Cardiac fibroblast (primary cell): ENCODE measurements around the gene HSF2BP.

Source experiments
- DNase-seq, 2 donors: peaks; one replicate each; pipeline versions ENCODE4 v3.0.0 to v3.0.0-alpha.2; 2010; ENCODE audit warnings: low read depth in 2 of 2
- H3K4me3 ChIP-seq, 2 donors: replicated peaks in 1 of 2; 1 replicate in 1 of 2; 2 replicates in 1 of 2; pipeline ENCODE4 v1.5.1; 2011; ENCODE audit warnings: low read depth in 2 of 2, low read length in 2 of 2, mild to moderate bottlenecking in 2 of 2, moderate library complexity in 1 of 2
- TF ChIP-seq, protein P1 (sequence below): IDR thresholded peaks from one replicate; pipeline ENCODE4 v1.5.1; 2011; ENCODE audit warnings: low read depth, mild to moderate bottlenecking, low read length, inconsistent platforms

HSF2BP gene

GRCh38 chr21:43603641-43604504 lies 55.4 kb downstream of the HSF2BP start:
- H3K4me3 ChIP-seq: no peak overlapping the region
- peak; percentile 51 to 77 for DNase-seq
- TF ChIP-seq, protein P1, sequence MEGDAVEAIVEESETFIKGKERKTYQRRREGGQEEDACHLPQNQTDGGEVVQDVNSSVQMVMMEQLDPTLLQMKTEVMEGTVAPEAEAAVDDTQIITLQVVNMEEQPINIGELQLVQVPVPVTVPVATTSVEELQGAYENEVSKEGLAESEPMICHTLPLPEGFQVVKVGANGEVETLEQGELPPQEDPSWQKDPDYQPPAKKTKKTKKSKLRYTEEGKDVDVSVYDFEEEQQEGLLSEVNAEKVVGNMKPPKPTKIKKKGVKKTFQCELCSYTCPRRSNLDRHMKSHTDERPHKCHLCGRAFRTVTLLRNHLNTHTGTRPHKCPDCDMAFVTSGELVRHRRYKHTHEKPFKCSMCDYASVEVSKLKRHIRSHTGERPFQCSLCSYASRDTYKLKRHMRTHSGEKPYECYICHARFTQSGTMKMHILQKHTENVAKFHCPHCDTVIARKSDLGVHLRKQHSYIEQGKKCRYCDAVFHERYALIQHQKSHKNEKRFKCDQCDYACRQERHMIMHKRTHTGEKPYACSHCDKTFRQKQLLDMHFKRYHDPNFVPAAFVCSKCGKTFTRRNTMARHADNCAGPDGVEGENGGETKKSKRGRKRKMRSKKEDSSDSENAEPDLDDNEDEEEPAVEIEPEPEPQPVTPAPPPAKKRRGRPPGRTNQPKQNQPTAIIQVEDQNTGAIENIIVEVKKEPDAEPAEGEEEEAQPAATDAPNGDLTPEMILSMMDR: no peak

- TF ChIP-seq, protein P1: no peak
- no peak for DNase-seq
Observed at GRCh38 chr21:43603233-43603626, 56.1 kb downstream of the HSF2BP start.

GRCh38 chr21:43602266-43603232 lies 56.7 kb downstream of the HSF2BP start:
- TF ChIP-seq, protein P1: no peak
- H3K4me3 ChIP-seq: no peak overlapping the region
- DNase-seq: no peak

More at GRCh38 chr21:43603233-43603626, 56.1 kb downstream of the HSF2BP start:
- H3K4me3 ChIP-seq: no peak overlapping the region

DNA sequence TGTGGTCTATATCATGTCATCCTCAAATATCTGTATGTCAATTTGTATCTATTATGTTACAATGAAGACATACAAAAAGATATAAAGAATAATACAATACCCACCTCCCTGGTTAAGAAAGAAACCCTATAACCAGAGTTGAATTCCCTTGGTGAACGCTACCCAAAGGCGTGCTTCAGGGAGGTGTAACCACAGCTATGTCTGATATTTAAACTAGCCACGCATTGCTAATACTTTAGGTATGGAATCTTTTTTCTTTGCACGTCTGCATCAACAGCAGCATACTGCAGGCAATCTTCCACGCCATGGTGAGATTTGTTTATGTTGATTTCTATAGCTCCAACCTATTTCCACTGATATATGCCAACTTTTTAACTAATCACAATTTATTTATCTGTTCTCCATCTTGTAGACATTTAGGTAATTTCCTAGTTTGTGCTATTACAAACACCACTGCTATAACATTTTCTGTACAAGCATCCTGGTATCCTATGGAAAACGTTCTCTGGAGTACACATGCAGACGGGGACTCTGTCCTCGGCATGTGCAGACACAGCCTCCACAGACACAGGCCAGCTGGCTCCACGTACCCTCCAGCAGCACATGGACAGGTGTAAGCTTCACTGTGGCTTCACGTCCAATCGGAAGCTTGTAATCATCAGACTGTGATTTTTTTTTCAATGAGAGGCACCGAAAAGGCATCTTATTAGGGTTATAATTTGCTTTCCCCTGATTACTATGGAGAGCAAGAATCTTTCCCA lies 58.5 kb downstream of the HSF2BP start:
- TF ChIP-seq, protein P1: no peak
- no peak overlapping the region for H3K4me3 ChIP-seq
- DNase-seq: peak; percentile 91 to 97

DNA sequence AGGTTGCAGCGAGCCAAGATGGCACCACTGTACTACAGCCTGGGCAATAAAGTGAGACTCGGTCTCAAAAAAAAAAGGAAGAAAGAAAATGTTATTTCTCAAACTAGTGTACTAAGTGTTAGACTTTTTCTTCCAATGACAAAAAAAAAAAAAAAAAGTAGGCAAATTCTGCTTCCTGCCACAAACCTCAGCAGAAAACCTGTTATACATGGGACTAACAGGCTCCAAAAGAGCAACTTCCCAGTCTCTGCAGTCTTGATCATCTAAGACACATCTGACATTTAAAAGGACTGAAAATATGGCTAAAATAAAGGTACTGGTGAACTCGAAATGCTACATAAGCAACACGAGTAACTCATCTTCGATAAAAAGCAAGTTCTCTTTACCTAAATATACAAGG lies 59.6 kb downstream of the HSF2BP start:
- TF ChIP-seq, protein P1: no peak
- no peak overlapping the region for H3K4me3 ChIP-seq
- no peak for DNase-seq
